Panc1 (cell line): Measurements from ENCODE around the gene LRSAM1. TPM values are rescaled to one million over a fixed set of nuclear protein-coding genes. Genes with fewer than 3 reads are reported as not detected.

ENCODE experiments used
- ATAC-seq: fragments of 200-7000 bp; cut with Tn5 transposase; 2 replicates; pipeline ENCODE4 v1.9.1; 2020; ENCODE audit warnings: mild to moderate bottlenecking, moderate library complexity
- BruUV-seq: library from RNA; stranded (reverse); fragments of 400-500 nt; replicated peaks from 2 replicates; lab custom pipeline; 2021; lab: Mats Ljungman, UMichigan
- CTCF ChIA-PET: fragments of 300-600 bp; sonication (Branson Sonifier 250); formaldehyde crosslinking; loops from one replicate; lab custom pipeline; 2022; ENCODE audit warnings: antibody characterized with exemption; lab: Charles Lee
- POLR2A ChIA-PET: fragments of 300-600 bp; sonication (Branson Sonifier 250); formaldehyde crosslinking; loops from one replicate; lab custom pipeline; 2022; ENCODE audit warnings: antibody characterized with exemption; lab: Charles Lee
- DNase-seq: peaks from one replicate; pipeline ENCODE4 v3.0.0-alpha.2; 2010; ENCODE audit warnings: low read depth, low spot score
- H3K27ac ChIP-seq: 2 replicates; pipeline ENCODE4 v1.5.1; 2011; ENCODE audit warnings: mild to moderate bottlenecking, low read length, inconsistent platforms
- H3K27me3 ChIP-seq: fragments of 200-500 bp; sonication (Bioruptor generic); 2 replicates; pipeline ENCODE4 v1.6.0; 2014; ENCODE audit warnings: low read length, inconsistent platforms; ENCODE audit not compliant: control insufficient read depth, insufficient read depth
- H3K36me3 ChIP-seq: fragments of 200-500 bp; sonication (Bioruptor generic); 2 replicates; pipeline ENCODE4 v1.5.1; 2014; ENCODE audit warnings: inconsistent platforms, mild to moderate bottlenecking, low read length, moderate library complexity; ENCODE audit not compliant: control insufficient read depth, insufficient read depth
- H3K4me1 ChIP-seq: 2 replicates; pipeline ENCODE4 v1.5.1; 2011; ENCODE audit warnings: inconsistent platforms, mild to moderate bottlenecking, low read length, moderate library complexity; ENCODE audit not compliant: control insufficient read depth, insufficient read depth
- H3K4me3 ChIP-seq, 2 experiments: 2 replicates each; pipeline ENCODE4 v1.5.1; 2011 to 2012; ENCODE audit warnings: low read depth in 2 of 2, low read length in 2 of 2, mild to moderate bottlenecking in 2 of 2, inconsistent platforms in 1 of 2, moderate library complexity in 1 of 2
- H3K9me3 ChIP-seq: fragments of 200-500 bp; sonication (Bioruptor generic); 2 replicates; pipeline ENCODE4 v1.5.1; 2014; ENCODE audit warnings: low read depth, mild to moderate bottlenecking, inconsistent platforms, low read length, moderate library complexity; ENCODE audit not compliant: control insufficient read depth, insufficient read depth
- POLR2AphosphoS5 ChIP-seq: IDR thresholded peaks from 2 replicates; pipeline ENCODE4 v1.6.1; 2012; ENCODE audit warnings: mild to moderate bottlenecking, low read depth, low read length, moderate library complexity
- SIN3A ChIP-seq: IDR thresholded peaks from 2 replicates; pipeline ENCODE4 v1.6.1; 2012; ENCODE audit warnings: low read depth, mild to moderate bottlenecking, low read length, moderate library complexity, borderline replicate concordance; ENCODE audit not compliant: insufficient read depth
- TCF7L2 ChIP-seq: IDR thresholded peaks from 2 replicates; pipeline ENCODE4 v1.6.1; 2011; ENCODE audit warnings: mild to moderate bottlenecking, low read depth, low read length, inconsistent platforms
- in situ Hi-C: cut with HindIII; loops from 2 replicates; pipeline ENCODE4 v1.10.0; 2016; ENCODE audit warnings: low sequenced_read_pairs, low pct_unique_long_range_greater_than_20kb
- intact Hi-C: fragments of 100-400 bp; cut with micrococcal nuclease; formaldehyde crosslinking; loops from one replicate; pipeline ENCODE4 v1.10.0; 2022; ENCODE audit not compliant: unreplicated experiment
- total RNA-seq: library from RNA; stranded (reverse); gene quantifications from one replicate; pipeline ENCODE4 v1.2.1, GENCODE V29; 2021; ENCODE audit not compliant: unreplicated experiment
- TF ChIP-seq, protein P1 (sequence below): fragments of 450-650 bp; IDR thresholded peaks from 2 replicates; pipeline ENCODE4 v1.5.1; 2017; ENCODE audit warnings: mild to moderate bottlenecking
- TF ChIP-seq, protein P2 (sequence below), 2 experiments: IDR thresholded peaks; 2 replicates each; pipeline ENCODE4 v1.6.1; 2011 to 2012; ENCODE audit warnings: low read depth in 2 of 2, control low read depth in 1 of 2, low read length in 1 of 2, mild to moderate bottlenecking in 1 of 2, moderate library complexity in 1 of 2; ENCODE audit not compliant: insufficient read depth in 1 of 2

The LRSAM1 gene
- total RNA-seq, 1 experiment from 2014 or later, result 15.4 TPM

DNA sequence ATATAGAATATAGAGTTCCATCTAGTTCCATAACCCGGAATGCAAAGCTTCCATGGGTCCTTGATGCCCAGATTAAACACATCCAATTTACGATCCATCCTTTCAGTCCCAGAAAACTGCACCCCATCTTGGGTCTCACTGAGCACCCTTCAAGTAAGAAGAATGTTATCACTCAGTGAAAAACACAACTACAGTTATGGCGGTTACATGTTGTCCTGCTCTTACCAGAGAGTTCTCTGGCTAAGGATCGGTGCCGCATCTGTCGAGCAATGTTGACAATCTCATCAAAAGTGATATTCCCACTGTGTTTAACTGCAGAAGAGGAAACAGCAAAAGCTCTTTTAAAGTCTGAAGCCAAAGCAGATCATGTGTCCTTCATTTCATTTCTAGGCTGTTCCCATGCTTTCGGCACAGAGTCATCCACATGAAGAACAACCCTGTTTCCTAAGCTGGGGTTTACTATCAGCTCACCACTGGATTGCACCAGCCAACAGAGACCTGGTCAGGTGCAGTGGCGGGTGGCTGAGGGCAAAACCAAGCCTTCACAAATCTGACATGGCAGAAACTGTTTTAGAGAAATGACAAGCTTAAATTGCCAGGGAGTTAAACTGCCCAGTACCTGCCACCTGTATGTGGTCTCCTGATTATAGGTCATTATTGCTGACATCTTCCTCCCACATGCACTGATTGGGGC lies 3.1 kb upstream of the LRSAM1 start:
- in situ Hi-C loops (no loop called here), intact Hi-C loops (no loop called here)
- Histone ChIP-seq H3K9me3 (peaks cover 5% of the 10 kb centered on the region; the same call in 1 of the 2 replicates), H3K27me3 (no peaks in the 10 kb centered on the region), H3K4me1 (peaks cover 20% of the 10 kb centered on the region), H3K4me3 (peak overlapping the region; percentile 90 to 91), H3K27ac (peak overlapping the region; percentile 93), H3K36me3 (peaks cover 25% of the 10 kb centered on the region)
- POLR2A ChIA-PET, result no interaction called here
- DNase-seq (no peak), ATAC-seq (no peak)
- BruUV-seq, result no TSS peak
- CTCF ChIA-PET, result no interaction called here
- TF ChIP-seq, protein P1, sequence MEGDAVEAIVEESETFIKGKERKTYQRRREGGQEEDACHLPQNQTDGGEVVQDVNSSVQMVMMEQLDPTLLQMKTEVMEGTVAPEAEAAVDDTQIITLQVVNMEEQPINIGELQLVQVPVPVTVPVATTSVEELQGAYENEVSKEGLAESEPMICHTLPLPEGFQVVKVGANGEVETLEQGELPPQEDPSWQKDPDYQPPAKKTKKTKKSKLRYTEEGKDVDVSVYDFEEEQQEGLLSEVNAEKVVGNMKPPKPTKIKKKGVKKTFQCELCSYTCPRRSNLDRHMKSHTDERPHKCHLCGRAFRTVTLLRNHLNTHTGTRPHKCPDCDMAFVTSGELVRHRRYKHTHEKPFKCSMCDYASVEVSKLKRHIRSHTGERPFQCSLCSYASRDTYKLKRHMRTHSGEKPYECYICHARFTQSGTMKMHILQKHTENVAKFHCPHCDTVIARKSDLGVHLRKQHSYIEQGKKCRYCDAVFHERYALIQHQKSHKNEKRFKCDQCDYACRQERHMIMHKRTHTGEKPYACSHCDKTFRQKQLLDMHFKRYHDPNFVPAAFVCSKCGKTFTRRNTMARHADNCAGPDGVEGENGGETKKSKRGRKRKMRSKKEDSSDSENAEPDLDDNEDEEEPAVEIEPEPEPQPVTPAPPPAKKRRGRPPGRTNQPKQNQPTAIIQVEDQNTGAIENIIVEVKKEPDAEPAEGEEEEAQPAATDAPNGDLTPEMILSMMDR, result no peak
- peak; percentile 31 for TF ChIP-seq POLR2AphosphoS5

DNA sequence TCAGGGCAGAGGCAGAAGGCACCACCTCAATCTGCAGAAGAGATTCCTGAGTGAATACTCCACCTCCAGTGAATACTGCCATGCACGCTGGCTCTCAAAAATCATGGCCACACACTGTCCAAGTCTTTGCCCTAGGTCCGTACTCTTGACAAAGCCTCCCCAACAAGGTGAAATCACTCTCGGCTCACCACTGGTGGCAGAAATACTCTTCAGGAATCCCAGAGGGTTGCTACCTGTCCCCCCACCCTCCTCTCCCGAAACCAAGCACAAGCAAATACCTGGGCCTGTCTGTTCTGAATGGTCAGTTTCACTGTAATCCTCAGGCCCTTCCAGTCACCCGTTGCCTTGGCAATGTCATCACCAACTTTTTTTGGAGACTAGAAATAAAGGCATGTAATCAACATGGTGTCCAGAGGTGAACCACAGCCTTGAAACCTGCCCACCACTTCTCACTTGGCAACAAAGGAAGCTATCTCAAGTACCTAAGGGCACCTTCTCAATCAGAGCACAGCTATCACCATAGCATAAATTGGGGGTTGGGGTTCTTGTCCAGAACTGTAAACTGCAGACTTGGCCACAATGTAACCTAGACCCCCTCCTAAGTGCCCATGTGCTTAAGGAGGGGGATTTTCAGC lies 1.9 kb upstream of the LRSAM1 start:
- peaks cover 3% of the 10 kb centered on the region; the same call in 1 of the 2 replicates for H3K9me3 ChIP-seq
- DNase-seq, result no peak
- in situ Hi-C loops, result no loop called here
- intact Hi-C loops, result no loop called here
- POLR2A ChIA-PET, result no interaction called here
- CTCF ChIA-PET, result no interaction called here
- H3K4me3 ChIP-seq, result peak overlapping the region; percentile 90 to 91
- no peak for ATAC-seq
- peak overlapping the region; percentile 93 for H3K27ac ChIP-seq
- peaks cover 20% of the 10 kb centered on the region for H3K4me1 ChIP-seq
- no peaks in the 10 kb centered on the region for H3K27me3 ChIP-seq
- no peak for TF ChIP-seq TCF7L2
- BruUV-seq, result no TSS peak
- H3K36me3 ChIP-seq, result peaks cover 25% of the 10 kb centered on the region

DNA sequence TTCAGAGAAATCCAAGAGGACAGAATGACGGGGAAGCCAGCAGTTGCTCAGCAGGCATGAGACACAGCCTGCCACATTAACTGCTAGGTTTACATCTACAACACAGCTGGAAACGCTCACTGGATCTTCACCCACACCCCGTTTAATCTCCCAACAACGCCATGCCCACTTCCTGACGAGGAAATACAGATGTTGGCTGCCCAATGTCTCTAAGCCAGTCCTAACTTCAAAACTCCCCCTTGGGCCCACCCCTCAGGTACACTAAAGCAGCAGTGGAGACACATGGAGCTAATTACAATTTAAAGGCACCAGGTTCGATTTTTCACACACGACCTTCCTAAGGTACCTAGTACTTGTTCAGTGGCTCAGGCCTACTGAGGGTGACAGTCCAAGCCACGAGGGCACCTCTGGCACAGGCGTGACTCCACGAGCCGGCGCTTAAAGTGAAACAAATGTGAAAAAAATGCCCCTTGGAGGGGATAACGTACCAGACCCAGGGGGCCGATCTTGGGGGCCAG lies 1.0 kb upstream of the LRSAM1 start:
- ChIA-PET CTCF (no interaction called here), POLR2A (interaction anchor here (0.6 kb wide), 1 partner anchor 620 kb away, joined by 3 read pairs; no protein-coding TSS in a partner anchor)
- no peaks in the 10 kb centered on the region for H3K27me3 ChIP-seq
- no TSS peak for BruUV-seq
- ATAC-seq (no peak), DNase-seq (no peak)
- peaks cover 20% of the 10 kb centered on the region for H3K4me1 ChIP-seq
- in situ Hi-C loops, result no loop called here
- H3K9me3 ChIP-seq, result no peaks in the 10 kb centered on the region
- TF ChIP-seq TCF7L2, result no peak
- TF ChIP-seq, protein P2, sequence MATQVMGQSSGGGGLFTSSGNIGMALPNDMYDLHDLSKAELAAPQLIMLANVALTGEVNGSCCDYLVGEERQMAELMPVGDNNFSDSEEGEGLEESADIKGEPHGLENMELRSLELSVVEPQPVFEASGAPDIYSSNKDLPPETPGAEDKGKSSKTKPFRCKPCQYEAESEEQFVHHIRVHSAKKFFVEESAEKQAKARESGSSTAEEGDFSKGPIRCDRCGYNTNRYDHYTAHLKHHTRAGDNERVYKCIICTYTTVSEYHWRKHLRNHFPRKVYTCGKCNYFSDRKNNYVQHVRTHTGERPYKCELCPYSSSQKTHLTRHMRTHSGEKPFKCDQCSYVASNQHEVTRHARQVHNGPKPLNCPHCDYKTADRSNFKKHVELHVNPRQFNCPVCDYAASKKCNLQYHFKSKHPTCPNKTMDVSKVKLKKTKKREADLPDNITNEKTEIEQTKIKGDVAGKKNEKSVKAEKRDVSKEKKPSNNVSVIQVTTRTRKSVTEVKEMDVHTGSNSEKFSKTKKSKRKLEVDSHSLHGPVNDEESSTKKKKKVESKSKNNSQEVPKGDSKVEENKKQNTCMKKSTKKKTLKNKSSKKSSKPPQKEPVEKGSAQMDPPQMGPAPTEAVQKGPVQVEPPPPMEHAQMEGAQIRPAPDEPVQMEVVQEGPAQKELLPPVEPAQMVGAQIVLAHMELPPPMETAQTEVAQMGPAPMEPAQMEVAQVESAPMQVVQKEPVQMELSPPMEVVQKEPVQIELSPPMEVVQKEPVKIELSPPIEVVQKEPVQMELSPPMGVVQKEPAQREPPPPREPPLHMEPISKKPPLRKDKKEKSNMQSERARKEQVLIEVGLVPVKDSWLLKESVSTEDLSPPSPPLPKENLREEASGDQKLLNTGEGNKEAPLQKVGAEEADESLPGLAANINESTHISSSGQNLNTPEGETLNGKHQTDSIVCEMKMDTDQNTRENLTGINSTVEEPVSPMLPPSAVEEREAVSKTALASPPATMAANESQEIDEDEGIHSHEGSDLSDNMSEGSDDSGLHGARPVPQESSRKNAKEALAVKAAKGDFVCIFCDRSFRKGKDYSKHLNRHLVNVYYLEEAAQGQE (IDR thresholded peaks at IDR 0.05; ENCODE audit: insufficient read depth in 1 of 2, low read depth in 2 of 2, low read length in 1 of 2), result no peak
- 0 out of 2 replicates have a peak, but pooled peaks have one; percentile 35 for TF ChIP-seq SIN3A
- TF ChIP-seq POLR2AphosphoS5, result peak; percentile 41; the same call in 1 of the 2 replicates
- TF ChIP-seq, protein P1, result no peak
- H3K27ac ChIP-seq, result peak overlapping the region; percentile 93
- intact Hi-C loops, result no loop called here
- peak overlapping the region; percentile 90 to 91 for H3K4me3 ChIP-seq
- peaks cover 25% of the 10 kb centered on the region for H3K36me3 ChIP-seq
